GM18858 (cell line): ENCODE results near the gene NAV1.

ENCODE experiments used
- ATAC-seq: cut with Tn5 transposase; IDR thresholded peaks from one replicate; pipeline ENCODE4 v1.9.1; 2021; ENCODE audit not compliant: unreplicated experiment

NAV1 gene

DNA sequence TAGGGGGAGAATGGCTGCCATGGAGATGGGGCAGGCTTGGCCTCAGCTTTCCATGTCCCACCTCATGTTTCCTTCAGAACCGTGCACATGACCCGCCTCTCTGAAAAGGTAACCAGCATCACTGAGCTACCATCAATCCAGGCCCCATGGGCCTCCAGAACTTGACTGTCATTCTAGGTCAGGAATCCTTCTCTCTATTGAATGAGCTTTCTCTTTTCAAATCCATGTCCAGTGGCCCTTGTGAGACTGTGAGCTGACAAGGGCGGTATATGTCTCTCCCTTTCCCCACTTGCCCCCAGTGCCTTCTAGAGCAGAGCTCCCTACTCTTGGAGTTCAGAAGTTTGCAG lies 36.4 kb upstream of the NAV1 start:
- no peak for ATAC-seq

DNA sequence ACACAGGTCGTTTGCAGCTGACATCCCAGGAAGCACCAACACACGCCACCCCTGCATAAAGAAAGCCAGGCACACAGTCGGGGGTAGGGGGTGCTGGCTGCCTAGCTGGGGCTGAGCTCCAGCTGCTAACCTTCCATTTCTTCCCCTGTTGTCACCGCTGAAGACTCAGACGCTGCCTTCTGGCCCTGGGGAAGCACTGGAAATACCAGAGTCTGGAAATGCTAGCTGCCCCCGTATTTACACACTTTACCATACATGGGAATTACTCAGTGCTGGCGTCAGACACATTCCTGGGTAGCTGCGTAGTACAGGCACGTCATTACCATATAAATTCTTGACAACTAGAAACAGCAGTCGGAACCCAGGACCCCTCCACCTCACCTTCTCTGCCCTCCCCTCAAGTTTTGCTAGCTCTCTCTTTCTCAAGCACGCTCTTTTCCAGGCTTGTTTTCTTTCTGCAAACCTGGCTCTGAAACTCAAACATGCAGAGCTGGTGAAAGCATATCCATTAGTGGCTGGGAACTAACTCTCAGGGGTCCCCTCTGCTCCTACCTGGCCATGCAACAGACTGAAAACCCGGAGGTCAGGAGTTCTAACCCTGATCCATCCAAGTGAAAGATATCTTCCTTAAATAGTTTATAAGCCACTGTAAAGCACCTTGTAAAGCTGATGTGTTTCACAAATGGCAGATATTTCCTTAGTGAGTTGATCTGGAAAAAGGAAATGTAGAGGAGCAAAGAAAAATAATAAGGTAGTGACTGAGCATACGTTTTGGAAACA lies 35.3 kb upstream of the NAV1 start:
- ATAC-seq, result no peak

DNA sequence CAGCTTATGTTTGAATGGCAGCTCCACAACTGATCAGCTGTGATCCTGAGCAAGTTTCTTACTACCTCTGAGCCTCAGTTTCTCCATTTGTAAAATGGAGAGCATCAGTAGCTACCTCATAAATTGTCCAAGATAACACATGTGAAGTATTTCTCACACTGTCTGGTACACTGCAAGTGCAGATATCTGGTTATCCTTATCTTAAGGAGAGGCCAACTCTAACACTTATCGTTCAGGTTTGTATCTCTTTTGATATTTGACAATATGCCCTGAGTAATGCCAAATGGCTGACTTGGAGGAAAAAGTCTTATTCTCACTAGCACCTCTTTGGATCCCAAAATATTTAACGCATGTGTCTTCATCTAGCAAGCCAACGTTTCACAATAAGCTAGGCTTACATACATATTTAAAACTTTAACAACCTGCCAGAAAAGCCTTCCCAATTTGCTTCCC lies 34.7 kb upstream of the NAV1 start:
- ATAC-seq, result no peak

DNA sequence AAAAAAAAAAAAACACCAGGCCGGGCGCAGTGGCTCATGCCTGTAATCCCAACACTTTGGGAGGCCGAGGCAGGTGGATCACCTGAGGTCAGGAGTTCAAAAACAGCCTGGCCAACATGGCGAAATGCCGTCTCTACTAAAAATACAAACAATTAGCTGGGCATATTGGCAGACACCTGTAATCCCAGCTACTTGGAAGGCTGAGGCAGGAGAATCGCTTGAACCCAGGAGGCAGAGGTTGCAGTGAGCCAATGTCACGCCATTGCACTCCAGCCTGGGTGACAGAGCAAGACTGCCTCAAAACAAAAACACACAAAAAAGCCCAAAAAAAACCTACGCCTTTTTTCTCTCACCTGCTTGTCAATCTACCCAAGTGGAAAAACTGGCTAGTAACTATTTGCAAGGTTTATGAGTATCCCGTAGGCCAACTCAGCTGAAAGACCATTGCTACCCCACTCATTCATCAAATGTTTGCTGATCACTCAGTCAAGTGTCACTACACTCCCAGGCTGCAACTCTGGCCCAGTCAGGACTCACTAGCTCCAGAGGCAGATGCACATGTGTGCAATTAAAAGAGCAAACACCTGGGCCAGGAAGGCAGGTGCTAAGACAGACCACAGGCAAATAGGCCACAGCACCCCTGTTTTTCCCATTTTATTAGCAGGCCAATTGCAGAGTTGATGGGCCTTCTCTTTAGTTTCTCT lies 34.0 kb upstream of the NAV1 start:
- ATAC-seq, result no peak

DNA sequence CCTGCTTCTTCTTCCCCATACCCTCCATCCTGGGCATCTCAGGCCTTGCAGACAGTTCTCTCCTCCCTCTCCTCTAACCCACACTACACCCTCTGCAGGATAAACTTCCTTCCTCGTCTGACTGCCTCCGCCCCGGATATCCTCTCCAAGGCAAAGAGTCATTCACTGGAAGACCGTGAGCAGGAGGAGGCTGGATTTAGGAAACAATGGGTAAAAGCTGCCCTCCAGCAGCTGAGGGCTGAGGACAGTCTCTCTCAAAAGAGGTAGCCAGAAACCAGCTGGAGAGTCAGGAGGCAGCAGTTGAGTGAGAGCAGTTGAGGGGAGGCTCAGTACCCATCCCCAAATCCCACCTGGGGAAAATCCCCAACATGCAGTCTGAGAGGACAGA lies 33.4 kb upstream of the NAV1 start:
- no peak for ATAC-seq

DNA sequence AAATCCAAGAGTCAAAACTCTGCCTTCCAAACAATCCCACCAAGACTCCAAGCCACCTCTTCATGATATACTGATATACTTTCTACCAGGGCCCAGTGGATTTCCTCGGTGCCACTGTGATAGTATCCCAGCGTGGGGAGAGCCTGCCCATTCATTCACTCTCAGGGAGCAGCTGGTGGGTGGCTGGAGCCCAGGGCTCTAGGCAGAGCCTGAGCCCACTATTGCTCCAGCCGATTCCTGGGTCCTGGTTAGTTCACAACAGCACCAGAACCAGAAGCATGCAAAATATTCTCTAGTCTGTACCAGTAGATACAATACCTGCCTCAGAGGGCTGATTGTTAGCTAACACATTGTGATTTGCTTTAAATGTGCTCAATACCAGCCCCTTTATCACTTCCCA lies 32.8 kb upstream of the NAV1 start:
- ATAC-seq, result no peak

DNA sequence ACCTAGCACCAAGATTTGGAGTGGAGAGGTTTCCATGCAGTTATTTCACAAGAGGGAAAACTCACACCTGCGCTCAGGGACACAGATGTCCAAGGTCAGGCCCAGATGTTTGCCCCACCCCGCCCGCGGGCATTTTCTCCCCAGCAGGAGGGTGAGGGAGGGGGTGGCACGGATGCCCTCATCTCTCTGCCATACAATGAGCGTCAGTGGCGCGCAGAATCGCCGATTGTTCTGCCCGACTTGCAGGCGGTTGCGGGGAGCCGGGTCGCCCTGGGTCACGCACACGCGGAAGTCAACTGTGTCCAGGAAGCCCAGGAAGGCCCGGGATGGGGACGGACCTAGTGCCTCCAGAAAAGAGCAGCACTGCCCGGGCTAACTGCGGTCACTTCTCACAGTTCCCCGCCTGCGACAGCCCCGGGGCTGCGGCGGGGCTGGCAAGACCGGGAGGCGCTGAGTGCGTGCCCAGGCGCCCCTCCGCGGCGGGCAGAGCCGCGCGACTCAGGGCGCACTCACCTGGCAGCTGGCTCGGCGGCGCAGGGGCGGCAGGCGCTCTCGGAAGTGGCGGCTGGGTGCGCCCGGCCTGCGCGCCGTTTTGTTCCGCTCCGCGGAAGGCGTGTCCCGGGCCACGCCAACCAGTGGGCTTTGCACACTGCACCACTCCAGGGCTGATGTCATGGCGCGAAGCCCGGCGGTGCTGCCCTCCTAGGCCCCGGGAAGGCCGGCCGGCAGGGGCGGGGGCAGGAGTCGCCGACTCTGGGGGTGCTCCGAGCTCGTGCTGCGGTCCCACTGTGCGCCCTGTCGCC lies 32.2 kb upstream of the NAV1 start, which contains the start of gene CSRP1:
Gene CSRP1 (minus strand): TSS at position 567 of the 803 bp plus-strand sequence. CDS start 10,820 bp downstream, outside the sequence.
- ATAC-seq, result peak; percentile 87

DNA sequence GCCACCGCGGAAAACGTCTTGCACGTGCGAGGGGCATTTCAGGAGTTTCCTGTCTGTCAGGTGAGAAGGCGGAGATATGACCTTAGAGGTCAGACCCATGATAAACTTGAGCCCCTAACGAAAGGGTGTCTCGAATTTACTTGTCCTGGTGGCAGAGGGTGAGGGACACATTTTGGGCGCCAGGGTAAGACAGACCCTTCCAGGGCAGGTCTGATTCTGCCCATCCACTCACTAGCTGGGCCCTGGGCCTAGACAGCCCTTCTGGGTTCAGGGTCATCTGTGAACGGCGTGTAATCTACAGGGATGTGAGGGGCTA lies 31.6 kb upstream of the NAV1 start:
- no peak for ATAC-seq

DNA sequence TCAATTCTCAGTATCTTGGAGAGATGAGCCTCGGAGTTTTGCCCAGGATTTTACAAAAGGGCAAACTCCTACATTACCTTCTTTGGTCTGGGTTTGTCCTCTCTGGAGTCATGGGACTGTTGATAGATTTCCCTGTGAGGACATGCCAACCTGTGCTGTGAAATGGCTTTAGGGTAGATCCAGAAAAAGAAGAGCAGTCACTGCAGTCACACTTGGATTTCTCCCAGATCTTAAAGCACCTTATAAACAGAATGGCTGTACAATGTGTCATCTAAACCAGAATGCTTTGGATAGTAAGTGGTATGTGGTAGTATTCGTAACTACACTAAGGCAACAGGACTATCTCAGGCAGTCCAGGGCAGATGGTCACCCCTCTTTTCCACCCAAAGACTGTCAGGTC lies 30.1 kb upstream of the NAV1 start:
- ATAC-seq, result no peak

DNA sequence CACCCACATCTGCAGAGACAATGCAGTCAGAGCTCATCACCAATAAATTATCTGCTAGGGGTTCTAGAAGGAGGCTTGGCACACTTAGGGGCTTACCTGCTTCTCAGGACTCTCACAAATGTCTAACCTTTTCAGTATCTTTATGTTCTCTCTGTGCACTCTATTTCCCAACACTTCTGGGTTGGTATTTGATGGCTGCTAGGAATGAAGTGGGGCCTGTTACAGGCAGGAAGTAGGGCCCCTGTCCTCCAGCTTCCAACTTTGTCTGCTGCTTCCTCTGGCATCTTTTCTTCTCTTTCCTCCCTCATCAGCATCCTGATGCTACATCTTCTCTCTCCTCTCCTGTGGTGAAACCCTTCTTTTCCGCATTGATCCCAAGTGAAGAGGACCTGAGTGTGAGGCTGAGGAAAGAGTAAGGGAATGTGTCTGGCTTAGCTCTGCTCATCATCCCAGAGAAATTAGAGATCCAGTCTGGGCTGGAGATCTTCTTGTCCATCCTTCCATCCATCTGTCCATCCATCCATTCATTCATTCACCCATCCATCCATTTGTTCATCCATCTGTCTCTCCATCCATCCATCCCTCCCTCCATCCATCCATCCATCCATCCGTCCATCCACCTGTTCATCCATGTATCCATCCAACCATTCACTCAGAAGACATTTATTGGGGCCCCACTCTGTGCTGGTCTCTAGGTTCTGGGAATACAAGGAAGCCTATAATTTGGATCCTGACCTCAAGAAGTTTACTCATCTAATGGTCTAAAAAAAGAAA lies 29.1 kb upstream of the NAV1 start:
- ATAC-seq, result no peak

DNA sequence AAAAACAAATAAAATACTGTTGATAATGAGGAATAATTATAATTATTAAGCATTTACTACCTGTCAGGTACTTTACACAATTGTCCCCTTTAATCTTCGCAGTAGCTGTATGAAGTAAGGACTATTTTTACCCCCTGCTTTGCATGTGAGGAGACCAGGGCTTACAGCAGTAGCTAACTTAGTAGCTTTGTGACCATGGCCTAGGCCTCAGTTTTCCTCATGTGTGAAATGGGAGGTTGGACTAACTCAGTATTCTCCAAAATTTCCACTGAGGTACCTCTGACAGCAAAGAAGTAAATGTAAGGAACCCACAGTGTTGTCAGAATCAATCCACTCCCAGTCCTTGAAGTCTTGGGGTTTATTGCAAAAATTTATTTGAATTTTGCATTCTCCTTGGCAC lies 28.2 kb upstream of the NAV1 start:
- ATAC-seq, result no peak

DNA sequence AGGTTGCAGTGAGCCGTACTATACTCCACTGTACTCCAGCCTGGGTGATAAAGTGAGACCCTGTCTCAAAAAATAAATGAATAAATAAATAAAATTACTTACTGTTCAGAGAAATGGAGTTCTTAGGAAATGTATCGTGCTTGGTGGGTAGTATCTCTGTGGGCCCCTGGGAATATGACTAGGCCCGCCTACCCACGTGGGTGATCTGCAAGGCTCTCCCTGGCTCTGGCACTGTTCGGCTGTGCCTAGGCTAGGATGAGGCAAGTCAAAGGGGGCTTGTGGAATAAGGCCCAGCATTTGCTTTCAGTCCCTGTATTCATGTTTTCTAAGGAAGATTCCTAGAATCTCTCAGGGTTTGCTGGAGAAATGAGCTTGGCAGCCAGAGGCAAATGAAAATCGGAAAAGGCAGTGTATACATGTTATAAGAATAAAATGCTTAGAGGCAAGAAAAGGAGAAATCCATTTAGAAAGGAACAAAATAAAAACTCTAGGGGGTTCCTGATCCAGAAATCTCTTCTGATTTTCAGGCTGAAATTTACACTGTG lies 27.5 kb upstream of the NAV1 start:
- no peak for ATAC-seq

DNA sequence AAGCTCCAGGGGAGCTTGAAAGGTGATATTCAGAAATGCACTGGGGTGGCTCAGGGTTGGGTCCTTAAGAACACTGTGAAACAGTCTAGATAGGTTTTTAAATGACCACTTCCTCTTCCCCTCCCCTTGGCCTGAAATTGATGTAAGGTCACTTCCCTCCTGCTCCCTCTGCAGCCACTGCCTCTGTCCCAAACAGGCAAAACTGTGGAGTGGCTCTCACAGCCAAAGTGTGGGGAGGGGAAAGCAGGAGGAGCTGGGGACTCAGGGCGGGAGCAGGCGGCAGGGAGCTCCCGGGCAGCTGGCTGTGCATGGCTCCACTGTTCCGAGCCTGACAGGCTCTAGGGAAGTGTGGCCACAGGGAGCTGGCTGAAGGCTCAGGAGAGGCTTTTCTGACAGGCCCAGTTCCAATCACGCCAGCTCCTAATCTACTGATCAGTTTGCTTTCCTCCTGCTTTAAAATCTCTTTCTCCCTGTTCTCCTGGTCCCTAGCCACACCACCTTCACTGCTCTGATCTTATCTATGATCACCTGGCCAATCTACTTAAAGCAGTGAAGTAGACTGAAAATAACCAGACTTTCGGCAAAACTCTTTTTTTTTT lies 26.9 kb upstream of the NAV1 start:
- ATAC-seq, result no peak

DNA sequence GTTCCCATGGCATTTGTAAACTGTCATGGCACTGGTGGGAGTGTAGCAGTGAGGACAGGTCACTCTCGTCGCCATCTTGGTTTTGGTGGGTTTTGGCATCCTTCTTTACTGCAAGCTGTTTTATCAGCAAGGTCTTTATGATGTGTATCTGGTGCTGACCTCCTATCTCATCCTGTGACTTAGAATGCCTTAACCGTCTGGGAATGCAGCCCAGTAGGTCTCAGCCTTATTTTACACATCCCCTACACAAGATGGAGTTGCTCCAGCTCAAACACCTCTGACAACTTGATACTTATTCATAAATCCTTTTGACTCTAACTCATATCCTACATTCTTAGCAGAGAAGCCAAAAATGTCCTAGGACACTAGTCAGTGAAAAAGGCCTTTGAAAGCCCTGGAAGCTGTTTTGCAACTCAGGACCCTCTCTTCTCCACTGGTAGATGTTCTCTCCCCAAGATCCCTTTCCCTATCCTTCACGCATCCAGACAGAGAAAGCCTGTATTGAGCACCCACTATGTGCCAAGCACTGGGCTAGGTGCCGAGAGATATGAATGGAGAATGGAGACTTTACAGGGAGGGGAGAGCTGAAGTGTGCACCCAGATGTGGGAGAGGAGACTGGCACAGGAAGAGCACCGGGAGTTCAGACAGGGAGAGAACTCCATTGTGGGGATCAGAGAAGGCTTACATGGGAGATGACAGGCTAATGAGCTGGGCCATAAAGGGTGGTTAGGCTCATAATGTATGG lies 25.3 kb upstream of the NAV1 start:
- no peak for ATAC-seq

DNA sequence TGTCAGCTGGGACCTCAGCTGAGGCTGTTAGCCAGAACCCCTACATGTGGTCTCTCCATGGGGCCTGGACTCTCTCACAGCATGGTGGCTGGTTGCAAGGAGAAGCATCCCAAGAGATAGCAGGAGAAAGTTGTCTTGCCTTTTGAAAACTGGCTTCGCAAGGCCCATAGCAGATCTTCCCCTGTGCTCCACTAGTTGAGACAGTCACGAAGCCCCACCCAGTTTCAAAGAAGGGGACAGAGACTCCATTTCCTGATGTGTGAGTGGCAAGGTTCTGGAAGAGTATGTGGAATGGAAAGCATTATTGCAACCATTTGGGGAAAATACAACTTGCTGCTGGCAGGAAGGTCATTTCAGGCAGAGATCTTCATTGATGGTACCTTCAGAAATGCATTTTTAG lies 24.5 kb upstream of the NAV1 start:
- ATAC-seq, result no peak

DNA sequence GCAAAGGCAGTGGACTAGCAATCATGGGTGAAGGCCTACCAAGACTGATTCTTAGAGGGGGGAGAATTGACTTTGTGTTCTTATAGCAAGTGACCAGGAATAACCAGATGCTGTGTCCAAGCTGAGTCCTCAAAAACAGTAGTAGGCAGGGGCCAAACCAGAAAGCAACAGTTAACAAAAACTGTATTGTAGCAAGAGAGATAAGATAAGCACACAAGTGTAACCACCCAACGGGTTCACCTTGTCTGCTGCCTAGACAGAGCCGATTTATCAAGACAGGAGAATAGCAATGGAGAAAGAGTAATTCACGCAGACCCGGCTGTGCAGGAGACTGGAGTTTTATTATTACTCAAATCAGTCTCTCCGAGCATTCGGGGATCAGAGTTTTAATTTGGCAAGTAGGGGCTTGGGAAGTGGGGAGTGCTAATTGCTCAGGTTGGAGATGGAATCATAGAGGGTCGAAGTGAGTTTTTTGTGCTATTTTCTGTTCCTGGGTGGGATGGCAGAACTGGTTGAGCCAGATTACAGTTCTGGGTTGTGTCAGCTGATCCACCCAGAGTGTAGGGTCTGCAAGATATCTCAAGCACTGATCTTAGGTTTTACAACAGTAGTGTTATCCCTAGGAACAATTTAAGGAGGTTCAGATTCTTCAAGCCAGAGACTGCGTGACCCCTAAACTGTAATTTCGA lies 23.7 kb upstream of the NAV1 start:
- ATAC-seq, result no peak

DNA sequence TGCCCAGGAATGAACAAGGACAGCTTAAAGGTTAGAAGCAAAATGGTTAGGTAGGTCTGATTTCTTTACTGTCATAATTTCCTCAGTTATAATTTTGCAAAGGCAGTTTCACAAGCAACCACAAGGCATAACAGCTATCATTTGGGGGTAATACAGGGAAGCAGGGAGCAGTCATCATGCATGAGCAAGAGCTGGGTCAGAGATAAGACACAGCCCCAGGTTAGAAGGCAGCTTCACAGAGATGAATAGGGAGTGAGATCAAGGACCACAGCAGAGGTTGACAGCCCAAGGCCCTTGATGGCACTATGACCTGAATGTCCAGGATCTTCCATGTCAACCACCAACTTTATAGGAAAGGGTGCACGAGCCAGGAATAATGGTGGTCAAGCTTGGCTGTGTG lies 23.0 kb upstream of the NAV1 start:
- no peak for ATAC-seq

DNA sequence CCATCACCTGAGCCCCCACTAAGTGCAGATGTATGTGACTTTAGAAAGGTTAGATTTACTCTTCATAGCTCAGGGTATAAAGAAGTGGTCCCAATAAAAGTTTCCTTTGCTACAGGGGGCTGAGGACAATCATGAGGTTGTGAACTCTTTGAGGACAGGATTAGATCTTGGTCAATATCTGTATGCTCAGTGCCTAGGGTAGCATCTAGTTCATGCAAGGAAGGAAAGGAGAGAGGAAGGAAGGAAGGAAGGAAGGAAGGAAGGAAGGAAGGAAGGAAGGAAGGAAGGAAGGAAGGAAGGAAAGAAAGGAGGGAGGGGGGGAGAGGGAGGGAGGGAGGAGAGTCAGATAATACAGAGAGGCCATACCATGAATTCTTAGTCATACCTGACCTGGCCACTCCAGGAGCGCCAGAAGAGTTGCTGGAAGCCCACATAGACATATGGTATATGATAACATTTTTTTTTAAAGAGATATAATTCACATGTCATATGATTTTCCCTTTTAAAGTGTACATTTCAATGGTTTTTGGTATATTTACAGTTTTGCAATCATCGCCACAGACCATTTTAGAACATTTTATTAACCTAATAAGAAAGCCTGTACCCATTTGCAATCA lies 22.3 kb upstream of the NAV1 start:
- no peak for ATAC-seq

DNA sequence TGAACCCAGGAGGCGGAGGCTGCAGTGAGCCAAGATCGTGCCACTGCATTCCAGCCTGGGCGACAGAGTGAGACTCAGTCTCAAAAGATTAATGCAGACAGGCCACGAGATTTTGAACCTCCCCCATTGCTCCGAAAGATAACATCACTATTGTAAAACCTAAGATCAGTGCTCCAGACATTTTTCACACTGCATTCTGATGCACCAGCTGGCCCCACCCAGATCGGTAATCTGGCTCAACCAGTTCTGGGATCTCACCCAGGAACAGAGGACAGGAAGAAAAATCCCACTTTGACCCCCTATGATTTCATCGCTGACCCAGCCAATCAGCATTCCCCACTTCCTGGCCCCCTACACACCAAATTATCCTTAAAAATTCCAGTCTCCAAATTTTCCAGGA lies 21.3 kb upstream of the NAV1 start:
- no peak for ATAC-seq
